HG02870 (cell line): ENCODE measurements around the gene NUMBL.
"Not testable (repeated sequence)": the region's sequence is repeated elsewhere in the genome, so short reads cannot be mapped to it uniquely, and the experiment has no call there.

ENCODE experiments used
- ATAC-seq: cut with Tn5 transposase; IDR thresholded peaks from one replicate; pipeline ENCODE4 v1.9.1; 2021; ENCODE audit warnings: mild to moderate bottlenecking, moderate library complexity; ENCODE audit not compliant: unreplicated experiment

NUMBL gene

GRCh38 chr19:40690050-40690692 is at the start of gene NUMBL:
Gene NUMBL, minus strand, starts transcription at chr19:40690651. Its CDS starts 168 bp downstream, at chr19:40690483.
- ATAC-seq, result peak; percentile 12

GRCh38 chr19:40739030-40739839 is 48.8 kb upstream of the NUMBL start:
- ATAC-seq, result no peak

GRCh38 chr19:40737102-40737644 is 46.7 kb upstream of the NUMBL start:
- ATAC-seq, result no peak

DNA sequence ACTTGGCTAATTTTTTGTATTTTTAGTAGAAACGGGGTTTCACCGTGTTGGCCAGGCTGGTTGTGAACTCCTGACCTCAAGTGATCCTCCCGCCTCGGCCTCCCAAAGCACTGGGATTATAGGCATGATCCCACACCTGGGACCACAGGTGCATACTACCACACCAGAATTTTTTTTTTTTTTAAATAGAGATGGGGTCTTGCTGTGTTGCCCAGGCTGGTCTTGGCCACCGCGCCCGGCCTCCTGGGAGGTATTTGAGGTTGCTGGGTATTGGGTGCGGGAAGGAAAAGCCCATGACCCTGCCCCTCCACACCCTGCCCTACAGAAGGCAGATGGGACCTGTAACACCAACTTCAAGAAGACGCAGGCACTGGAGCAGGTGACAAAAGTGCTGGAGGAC is 46.2 kb upstream of the NUMBL start:
- ATAC-seq, result no peak

- ATAC-seq, result no peak
Observed at GRCh38 chr19:40735013-40735771, 44.7 kb upstream of the NUMBL start.

DNA sequence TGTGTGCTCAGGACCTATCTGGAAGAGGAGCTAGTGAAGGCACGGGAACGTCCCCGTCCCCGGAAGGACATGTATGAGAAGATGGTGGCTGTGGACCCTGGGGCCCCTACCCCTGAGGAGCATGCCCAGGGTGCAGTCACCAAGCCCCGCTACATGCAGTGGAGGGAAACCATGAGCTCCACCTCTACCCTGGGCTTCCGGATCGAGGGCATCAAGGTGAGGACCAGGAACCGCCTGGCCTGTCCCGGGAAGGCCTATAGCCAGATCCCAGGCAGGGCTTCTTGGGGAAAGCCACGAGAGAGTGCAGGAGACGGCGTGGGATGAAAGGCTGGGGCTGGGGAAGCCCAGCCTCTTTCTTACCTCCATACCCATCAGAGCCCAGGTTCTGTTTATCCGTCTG is 42.7 kb upstream of the NUMBL start:
- ATAC-seq, result no peak

GRCh38 chr19:40732304-40732703 is 41.9 kb upstream of the NUMBL start:
- not testable (repeated sequence) for ATAC-seq

- not testable (repeated sequence) for ATAC-seq
Observed at GRCh38 chr19:40730065-40730464, 39.6 kb upstream of the NUMBL start.

DNA sequence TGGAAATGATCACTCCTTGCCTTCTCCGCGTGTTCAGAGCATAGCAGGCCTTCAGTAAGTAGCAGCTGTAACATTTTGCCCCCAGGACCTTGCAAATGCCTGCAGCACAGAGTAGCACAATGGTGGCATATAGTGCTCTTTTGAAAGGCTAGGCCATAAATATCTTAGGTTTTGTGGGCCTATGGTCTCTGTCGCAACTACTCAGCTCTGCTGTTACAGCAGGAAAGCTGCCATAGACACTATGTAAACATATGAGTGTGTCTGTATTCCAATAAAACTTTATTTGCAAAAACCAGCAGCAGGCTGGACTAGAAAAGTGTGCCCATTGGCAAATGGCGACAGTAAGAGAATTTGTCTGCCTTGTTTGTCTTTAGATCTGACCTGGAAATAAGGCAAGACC is 35.8 kb upstream of the NUMBL start:
- no peak for ATAC-seq

- no peak for ATAC-seq
Observed at GRCh38 chr19:40724855-40725254, 34.4 kb upstream of the NUMBL start.

DNA sequence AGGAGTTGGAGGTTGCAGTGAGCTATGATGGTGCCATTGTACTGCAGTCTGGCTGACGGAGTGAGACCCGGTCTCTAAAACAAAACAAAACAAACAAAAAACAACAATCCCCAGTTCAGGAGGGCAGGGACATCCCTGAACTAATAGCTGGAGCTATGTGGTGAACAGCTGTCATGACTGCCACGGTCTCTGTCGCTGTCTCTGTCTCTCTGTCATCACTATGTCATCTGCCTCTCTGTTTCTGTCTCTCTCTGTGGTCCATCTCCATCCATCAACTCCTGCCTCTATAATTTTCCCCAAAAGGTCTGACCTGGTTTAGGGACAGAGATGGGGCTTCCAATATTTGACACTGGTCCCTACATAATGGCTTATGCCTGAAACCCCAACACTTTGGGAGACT is 33.9 kb upstream of the NUMBL start:
- ATAC-seq, result no peak

- ATAC-seq, result no peak
Observed at GRCh38 chr19:40723661-40724254, 33.3 kb upstream of the NUMBL start.

DNA sequence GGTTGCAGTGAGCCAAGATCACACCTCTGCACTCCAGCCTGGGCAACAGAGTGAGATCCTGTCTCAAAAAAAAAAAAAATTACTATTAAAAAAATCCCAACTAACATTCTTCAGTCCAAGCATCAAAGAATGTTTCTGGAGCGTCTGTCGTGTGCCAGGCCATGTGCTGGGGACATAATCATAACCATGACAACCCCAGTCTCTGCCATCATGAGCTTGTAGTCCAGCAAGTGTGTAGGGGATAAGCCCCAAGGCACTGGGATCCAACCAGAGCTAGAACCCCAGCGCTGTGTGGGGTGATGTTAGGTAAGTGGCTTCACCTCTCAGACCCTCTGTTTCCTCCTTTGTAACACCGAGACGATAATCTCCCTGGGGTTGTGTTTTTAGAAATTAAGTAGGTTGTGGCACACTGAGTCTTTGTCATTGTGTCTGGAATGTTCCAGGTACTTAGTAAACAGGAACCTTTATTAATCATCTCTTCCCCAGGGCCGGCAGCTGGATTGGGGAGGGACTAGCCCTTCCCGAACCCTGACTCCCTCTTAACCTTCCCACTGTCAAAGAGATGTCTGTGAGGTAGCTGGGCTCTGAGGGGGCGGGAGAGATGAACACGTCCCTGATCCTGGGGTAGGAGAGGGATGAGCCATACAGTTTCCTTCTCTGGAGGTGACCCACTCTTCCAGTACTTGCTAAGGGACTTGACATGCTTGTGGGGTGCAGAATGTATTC is 31.6 kb upstream of the NUMBL start:
- ATAC-seq, result no peak

DNA sequence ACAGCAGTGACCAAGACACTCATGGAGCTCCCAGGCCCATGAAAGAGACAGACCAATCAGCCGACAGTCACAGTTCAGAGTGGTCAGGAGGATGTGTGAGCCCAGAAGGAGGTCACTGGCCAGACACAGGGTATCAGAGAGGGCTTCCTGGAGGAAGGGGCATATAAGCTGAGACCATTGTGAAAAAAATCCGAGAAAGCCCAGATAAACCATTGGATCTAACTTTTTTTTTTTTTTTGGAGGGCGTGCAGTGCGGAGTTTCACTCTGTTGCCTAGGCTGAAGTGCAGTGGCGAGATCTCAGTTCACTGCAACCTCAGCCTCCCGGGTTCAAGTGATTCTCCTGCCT is 30.7 kb upstream of the NUMBL start:
- no peak for ATAC-seq

DNA sequence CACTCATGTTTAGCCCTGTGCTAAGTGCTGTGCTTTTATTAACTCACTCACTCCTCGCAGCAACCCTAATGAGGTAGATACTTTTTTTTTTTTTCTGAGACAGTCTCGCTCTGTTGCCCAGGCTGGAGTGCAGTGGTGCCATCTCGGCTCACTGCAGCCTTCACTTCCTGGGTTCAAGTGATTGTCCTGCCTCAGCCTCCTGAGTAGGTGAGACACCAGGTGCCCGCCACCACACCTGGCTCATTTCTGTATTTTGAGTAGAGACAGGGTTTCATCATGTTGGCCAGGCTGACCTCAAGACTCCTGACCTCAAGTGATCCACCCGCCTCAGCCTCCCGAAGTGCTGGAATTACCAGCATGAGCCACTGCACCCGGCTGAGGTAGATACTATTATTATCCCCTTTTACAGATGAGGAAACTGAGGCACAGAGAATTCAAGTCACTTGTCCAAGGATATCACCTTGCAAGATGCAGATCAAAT is 29.0 kb upstream of the NUMBL start:
- no peak for ATAC-seq

GRCh38 chr19:40718774-40719391 is 28.4 kb upstream of the NUMBL start:
- no peak for ATAC-seq

- ATAC-seq, result no peak
Observed at GRCh38 chr19:40717880-40718773, 27.7 kb upstream of the NUMBL start.

GRCh38 chr19:40717325-40717879 is 27.0 kb upstream of the NUMBL start:
- ATAC-seq, result no peak
